Esophagus muscularis mucosa (tissue), 3 donors: ENCODE data around the gene TAC4.

Experiments used
- CTCF ChIP-seq, 3 experiments: fragments of 200-600 bp in 2 of 3; fragments of 450-650 bp in 1 of 3; sonication (generic) in 2 of 3; IDR thresholded peaks; one replicate each; pipeline ENCODE4 v1.5.1; 2017 to 2019; ENCODE audit warnings: antibody characterized with exemption in 3 of 3, mild to moderate bottlenecking in 2 of 3, moderate library complexity in 1 of 3
- POLR2A ChIP-seq: fragments of 450-650 bp; IDR thresholded peaks from one replicate; pipeline ENCODE4 v1.6.1; 2017; ENCODE audit warnings: antibody characterized with exemption, moderate library complexity, mild to moderate bottlenecking, low read depth
- POLR2AphosphoS5 ChIP-seq, 2 donors: sonication (generic); formaldehyde crosslinking; IDR thresholded peaks; one replicate each; pipeline ENCODE4 v1.6.1; 2017; ENCODE audit warnings: antibody characterized with exemption in 2 of 2

- TF ChIP-seq CTCF (IDR thresholded peaks at IDR 0.05) (no peak), POLR2A (no peak), POLR2AphosphoS5 (IDR thresholded peaks at IDR 0.05) (no peak)
Measured at GRCh38 chr17:49839455-49839854, 8.4 kb downstream of the TAC4 start.
